GM18870 (cell line): ENCODE data around the gene PLS3.
A peak's percentile ranks its signal among the peaks of the same experiment; 100 is the strongest.
"Not testable (repeated sequence)": the region's sequence is repeated elsewhere in the genome, so short reads cannot be mapped to it uniquely, and the experiment has no call there.

Source experiments
- ATAC-seq: cut with Tn5 transposase; IDR thresholded peaks from one replicate; pipeline ENCODE4 v1.9.1; 2021; ENCODE audit warnings: moderate library complexity; ENCODE audit not compliant: unreplicated experiment

PLS3 gene, protein sequence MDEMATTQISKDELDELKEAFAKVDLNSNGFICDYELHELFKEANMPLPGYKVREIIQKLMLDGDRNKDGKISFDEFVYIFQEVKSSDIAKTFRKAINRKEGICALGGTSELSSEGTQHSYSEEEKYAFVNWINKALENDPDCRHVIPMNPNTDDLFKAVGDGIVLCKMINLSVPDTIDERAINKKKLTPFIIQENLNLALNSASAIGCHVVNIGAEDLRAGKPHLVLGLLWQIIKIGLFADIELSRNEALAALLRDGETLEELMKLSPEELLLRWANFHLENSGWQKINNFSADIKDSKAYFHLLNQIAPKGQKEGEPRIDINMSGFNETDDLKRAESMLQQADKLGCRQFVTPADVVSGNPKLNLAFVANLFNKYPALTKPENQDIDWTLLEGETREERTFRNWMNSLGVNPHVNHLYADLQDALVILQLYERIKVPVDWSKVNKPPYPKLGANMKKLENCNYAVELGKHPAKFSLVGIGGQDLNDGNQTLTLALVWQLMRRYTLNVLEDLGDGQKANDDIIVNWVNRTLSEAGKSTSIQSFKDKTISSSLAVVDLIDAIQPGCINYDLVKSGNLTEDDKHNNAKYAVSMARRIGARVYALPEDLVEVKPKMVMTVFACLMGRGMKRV

DNA sequence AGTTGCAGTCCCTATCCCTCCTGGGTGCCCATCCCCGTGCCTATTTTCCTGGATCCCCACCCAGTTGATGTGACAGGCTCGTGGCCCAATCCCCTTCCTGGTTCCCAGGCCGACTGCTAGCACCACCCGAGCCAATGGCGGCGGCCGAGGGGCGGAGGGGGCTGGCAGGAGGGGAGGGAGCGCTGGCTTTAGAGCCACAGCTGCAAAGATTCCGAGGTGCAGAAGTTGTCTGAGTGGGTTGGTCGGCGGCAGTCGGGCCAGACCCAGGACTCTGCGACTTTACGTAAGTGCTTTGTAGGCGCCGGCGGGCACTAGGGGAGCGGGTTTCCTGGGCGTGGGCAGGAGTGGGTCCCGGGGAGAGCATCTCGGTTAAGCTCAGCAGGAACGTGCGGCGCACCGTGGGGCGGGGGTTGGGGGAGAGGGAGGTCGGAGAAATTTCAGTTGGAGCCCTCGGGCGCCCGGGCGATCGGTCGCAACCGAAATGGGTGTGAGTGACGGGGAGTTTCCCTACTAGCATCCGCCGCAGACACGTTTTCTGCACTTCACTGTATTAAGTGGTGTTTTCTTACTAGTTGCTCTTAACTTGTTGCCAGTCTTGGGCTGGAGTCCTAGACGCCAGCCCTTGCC is at the start of gene PLS3:
TSS of gene PLS3 (plus strand) at position 197 of the 627 bp plus-strand sequence. CDS start 49,077 bp downstream, outside the sequence.
- ATAC-seq, result peak; percentile 58

DNA sequence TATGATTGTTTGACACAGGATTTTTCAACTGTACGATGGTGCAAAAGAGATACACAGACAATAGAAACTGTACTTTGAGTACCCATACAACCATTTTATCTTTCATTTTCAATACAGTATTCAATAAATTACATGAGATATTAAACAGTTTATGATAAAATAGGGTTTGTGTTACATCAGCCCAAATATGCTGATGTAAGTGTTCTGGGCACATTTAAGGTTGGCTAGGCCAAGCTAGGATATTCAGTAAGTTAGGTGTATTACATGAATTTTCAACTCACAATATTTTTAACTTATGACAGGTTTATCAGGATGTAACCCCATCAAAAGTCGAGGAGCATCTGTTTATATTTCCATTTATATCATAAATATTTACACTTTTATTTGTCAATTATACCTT is 42.9 kb upstream of the PLS3 start:
- ATAC-seq, result no peak

DNA sequence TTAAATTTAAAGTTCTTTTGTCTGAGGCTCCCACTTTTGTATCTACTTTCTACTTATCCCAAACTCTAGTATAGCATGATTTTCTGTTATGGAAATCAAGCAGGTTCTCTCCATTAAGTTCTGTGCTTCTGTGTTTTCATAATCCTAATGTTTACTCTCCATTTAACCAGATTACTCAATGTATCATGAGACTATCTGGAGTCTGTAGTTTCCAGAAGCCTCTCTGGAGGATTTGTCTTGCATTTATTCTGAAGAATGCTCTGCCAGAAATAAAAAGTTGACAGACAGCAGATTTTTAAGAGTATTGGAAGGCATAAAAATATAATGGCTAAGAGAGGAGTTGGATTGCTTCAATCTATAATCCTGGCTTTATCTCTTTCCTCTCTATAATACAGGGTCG is 39.2 kb upstream of the PLS3 start:
- no peak for ATAC-seq

DNA sequence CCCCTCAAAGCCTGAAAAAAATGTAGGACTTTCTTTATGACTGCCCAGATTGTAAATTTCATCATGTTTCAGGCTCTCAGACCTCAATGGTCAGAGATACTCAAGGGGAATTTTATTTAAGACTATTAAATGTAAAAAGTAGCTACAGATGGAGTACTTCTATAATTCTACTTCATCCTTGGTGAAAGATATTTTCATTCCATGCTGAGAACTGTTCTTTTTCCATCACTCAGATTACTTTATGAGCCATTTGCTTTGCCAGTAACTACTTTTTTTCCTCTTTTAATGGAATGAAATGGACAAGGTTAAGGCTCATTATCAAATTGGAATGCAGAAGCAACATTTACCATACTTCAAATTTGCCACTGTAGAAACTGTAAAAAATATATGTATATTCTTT is 38.0 kb upstream of the PLS3 start:
- ATAC-seq, result no peak

DNA sequence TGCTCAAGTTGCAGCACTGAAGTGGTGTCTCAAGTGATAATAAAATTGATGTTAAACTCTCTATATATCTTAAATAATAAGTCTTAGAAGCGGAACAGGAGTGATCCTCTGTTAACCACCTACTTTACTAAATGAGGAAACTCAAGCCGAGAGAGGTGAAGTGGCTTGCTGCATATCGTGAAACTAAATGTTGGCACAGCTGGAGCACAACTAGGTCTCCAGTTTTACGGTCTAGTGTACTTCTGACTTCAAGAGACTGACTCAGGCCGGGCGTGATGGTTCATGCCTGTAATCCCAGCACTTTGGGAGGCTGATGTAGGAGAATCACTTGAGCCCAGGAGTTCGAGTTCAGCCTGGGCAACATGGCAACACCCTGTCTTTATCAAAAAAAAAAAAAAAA is 35.5 kb upstream of the PLS3 start:
- ATAC-seq, result no peak

DNA sequence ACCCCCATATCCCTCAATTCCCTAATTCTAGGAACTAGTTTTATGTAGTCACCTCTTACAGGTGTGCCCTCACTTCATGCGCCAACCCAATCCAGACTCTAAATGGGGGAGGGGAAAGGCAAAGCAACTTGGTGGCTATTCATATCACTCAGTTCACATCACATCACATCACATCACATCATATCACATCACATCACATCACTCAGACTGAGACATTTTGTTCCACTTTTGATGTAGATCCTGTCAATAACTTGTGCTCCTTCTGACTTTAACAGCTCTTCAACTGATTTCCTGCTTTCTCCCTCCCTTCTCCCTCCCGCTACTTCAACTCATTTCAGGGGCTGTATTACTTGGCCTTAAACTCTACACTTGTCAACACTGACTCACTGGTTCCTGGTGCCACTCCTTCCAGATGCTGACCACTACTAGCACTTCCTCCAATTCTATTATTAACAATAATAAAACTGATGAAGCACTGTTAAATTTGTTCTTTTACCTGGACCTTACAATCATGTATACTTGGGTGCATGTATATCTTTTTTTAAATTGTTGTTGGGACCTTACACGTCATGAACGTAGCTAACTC is 29.1 kb upstream of the PLS3 start:
- ATAC-seq, result no peak

DNA sequence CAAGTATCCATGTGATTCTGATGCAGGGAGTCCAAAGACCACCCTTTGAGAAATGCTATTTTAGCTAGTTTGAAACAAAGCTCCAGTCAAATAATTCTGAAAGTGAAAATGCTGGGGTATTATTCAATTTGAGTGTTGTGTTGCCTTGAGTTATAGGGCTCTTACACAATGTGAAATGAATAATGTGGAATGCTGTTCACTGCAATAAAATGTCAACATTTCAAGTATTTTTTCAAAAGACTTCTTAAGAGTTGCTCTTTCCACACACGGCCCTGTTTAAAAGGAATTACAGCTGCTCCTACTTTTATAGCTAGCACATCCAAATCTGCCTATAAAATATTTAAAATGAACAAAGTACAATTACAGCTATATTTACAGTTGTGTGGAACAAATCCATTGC is 27.5 kb upstream of the PLS3 start:
- ATAC-seq, result no peak

DNA sequence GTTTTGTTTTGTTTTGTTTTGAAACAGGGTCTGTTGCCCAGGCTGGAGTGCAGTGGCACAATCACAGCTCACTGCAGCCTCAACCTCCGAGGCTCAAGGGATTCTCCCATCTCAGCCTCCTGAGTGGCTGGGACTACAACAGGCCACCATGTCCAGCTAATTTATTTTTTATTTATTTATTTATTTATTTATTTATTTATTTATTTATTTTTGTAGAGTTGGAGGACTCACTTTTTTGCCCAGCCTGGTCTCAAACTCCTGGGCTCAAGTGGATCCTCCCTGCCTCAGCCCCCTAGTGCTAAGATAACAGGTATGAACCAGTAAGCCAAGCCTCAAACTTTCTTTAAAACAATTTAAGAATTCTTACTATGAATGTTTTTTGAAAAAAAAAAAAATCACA is 26.6 kb upstream of the PLS3 start:
- ATAC-seq, result no peak

DNA sequence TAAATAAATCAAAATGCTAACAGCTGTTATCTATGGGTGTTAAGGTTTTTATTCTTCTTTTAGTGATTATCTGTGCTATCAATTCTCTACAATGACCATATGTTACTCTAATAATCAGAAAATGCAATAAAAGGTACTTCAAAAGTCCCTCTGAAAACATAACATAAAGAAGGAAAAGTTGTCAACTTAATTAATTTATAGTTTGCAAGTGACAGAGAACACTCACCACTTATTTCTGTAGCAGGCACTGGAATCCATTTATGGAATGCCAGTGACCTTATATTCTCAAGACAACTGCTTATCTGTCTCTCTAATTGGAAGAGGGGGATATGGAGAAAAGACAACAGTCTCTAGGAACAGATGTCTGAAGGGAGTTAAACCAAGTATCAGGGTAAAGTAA is 25.6 kb upstream of the PLS3 start:
- ATAC-seq, result no peak

DNA sequence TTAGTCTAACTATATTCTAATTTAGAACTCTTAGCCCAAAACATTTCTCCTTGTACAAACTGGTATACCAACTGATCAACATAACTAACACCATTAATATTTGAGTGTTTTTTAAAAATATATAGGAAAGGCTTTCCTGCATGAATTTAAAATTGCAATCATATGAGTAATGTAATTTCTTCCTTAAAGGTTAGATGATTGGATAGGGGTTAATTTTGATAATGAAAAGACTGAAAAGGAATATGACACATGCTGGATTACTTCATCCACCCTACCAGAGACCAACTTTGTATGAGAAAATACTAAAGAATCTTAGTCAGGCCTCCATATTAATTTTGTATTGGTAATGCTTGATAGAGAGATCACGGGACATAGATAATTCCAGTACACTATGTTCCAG is 25.1 kb upstream of the PLS3 start:
- no peak for ATAC-seq

DNA sequence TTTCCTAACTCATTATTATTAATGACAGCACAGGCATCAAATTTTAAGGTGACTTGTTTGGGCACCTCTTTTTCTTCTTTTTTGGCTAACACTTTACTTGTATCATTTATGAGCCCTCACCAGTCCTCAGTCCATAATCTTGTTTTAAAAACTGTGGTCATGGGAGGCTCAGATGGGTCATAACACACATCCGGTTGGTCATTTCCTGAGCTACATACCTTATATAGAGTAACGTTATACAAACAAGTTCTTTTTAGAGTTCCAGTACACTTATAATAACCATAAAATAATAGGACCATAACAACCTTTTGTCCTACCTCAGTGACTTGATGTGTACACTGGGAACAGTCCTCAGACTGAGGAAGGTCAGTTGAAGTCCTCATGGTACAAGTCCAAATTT is 21.1 kb upstream of the PLS3 start:
- no peak for ATAC-seq

DNA sequence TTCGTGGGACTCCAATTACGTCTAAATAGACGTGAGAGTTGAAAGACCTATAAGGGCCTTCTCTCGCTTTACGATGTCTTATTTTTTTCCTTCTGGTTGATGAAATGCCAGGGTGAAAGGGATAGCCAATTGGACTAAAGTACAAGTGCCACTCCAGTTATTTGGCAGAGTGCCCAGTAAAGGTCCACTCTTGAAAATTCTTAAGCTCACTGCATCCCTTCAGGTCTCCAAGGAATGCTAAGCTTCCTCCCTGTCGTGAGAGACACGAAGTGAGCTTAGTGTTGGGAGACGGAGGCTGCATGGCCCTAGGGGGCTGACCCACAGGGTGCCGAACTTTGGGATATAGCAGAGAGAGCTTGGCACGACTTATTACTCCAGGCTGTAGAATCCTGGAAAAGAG is 19.9 kb upstream of the PLS3 start:
- ATAC-seq, result not testable (repeated sequence)

DNA sequence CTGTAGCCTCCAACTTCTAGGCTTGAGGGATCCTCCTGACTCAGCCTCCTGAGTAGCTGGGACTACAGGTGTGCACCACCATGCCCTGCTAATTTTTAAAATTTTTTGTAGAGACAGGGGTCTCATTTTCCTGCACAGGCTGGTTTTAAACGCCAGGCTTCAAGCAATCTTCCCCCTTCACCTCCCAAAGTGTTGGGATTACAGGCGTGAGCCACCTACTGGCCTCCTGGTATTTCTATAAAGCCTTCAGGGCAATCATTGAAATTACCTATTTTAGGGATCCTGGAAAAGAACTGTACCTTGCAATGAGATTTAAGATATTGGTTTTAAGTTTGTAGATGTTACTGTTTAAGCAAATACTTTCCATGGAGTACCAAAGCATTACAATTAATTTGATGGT is 13.5 kb upstream of the PLS3 start:
- ATAC-seq, result no peak

DNA sequence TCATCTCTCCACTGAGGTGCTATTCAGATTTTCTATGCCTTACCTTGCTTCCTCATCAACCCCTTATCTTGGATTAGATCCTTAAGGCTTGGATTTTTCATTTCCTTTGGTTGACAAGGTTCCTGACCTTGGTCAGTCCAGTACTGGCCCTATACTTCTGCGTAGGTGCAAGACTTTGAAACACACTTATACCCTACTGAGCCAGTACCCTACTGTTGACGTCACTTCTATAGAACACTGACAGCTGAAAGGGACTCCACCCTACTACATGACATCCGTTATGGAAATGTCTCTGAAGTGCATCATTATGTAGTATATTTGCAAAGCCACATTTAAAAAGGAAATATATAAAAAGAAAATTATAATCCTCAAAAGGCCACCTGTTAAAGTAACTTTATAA is 12.0 kb upstream of the PLS3 start:
- ATAC-seq, result no peak

DNA sequence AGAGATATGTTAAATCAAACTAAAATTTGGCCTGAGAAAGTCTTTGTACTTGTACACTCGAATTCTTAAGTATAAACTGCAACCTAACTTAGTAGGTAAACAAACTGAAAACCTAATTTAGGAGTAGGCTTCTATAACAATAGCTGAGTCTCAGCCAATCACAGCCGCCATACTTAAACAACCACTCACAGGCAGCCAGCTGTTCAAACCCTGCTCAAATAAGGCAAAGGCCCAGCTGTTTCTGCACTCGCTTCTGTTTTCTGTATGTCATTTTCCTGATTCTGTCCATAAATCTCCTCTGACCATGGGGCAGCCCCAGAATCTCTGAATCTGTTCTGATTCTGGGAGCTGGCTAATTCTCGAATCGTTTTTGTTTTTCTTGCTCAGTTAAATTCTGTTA is 7.8 kb upstream of the PLS3 start:
- no peak for ATAC-seq

DNA sequence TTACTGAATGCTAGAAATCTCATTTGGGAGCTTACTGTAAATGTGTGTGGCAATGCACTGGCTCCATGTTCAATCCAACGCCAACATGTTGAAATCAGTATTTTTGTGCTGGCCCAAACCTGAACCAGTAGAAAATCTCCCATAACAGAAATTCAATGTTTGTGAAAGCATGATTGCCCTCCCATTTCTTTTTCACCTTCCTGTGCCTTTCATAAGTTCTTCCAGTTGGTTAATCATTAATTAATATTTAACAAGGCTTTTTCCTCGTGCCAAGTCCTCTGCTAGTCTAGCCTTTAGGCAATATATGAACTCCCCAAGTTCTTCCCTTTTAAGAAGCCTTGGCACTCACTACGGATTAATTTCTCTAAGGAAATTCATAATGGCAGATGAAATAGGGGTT is 1.3 kb upstream of the PLS3 start:
- no peak for ATAC-seq

DNA sequence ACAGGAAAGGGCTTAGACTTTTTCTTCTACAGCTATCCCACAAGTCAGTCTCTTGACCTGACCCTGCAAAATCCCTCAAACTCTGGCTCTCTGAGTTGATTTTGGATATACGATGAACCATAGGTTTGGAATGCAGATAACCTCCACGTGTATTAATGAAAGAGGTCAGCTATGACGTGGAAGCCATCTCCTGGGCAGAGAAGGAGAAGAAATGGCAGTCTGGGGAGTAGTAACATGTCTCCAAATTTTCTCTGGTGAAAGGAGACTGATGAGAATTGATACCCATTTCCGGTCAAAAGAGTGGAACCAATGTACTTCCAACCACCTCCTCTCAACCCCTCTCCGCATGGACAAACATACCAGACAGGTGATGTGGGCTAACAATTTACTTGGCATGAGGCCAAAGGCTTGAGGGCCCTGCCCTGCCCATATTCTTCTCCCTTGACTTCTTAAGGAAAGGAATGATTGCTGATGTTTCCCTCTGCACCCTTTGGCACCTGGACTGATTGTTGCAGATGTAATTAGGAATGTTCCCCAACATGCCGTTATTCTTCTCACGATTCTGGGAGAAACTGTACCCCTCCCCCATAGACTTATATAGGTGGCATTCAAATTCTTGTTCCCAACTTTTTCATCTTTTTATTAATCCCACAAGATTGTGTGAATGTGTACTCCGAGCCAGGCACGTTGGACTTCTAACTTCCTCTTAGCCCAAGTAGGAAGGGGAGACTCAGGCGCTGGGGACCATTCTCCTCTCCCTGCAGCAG is 580 bp upstream of the PLS3 start:
- ATAC-seq, result no peak

DNA sequence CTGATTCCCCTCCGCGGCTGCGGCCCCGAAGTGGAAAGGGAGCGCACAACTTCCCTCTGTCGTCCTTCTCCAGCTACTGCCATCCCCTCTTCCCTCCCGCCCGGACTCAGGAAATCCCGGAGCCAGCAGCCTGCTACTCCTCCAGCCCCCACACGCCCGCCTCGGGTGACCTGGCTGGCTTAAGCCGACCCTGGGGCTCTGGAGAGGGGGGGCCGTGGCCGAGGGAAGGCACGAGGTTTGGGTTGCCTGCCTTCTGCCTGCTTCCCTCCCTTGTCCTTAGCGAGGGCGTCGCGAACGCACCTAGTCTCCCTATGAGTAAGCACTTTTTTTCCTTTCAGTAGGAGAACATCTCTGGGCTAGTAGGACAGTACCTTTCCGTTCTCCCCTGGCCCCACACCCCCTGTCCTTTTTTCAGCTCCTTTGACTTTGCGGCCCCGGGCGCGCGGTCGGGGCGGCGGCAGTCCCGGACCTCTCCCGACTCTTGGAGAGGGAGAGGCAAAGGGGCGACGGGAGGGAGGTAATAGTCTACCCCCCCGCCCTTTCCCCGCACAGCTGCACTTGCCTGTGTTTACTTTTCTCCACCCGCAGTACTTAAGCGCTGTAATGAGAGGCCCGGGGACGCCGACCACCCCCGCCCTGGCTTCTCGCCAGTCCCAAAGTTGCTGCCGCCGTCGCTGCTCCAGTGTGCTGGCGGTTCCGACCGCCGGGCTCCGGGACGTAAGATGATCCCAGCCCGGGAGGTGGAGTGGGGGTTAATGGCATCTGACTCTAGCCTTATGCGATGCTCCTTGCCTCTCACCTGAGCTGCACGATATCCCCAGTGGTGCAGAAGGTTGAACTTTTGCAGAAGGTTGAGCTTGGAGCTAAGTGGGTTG is 868 bp downstream of the PLS3 start:
- ATAC-seq, result peak; percentile 21

DNA sequence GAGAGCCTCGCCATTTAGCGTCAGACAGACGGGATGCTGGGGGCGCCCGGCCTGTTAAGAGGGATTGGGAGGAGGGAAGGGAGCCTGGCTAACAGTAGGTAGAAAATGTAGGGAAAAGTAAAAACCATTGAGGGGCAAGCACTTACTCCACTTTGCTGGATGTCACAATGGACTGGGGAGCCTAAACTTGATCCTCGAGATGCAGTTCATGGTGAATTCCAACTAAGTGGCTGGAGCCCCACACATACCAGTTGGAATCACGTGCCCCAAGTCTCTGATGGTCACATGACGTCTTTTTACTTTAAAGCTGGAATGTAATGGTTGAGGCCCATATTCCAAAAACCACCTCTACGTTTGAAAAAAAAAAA is 1.5 kb downstream of the PLS3 start:
- ATAC-seq, result no peak

DNA sequence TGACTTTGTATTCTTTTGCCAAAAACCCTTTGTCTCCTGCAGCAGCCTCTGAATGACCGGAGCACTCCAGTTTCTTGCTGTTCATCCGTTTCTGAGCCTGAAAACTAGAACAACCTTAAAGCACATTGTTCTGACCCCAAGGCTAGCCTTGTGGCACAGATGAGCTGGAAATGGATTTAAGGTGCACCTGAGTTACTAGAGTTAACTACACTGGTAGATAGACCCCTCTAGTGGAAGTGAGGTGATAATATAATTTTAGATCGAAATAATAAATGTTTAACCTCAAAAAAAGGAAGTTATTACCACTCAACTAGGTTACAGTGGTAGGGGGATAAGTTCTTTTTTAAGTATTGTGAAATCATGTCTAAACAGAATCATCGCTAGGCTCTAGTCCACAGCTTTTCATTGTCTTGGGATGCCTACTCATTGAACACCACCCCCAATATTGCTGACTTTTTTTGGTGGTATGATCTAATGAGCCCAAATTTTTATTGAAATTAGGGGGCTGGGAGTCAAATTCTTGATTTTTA is 2.7 kb downstream of the PLS3 start:
- no peak for ATAC-seq
